ENCODE results near the gene TMCC2.
A peak's percentile ranks its signal among the peaks of the same experiment; 100 is the strongest.
"Not testable (repeated sequence)": the region's sequence is repeated elsewhere in the genome, so short reads cannot be mapped to it uniquely, and the experiment has no call there.

TMCC2 gene, protein sequence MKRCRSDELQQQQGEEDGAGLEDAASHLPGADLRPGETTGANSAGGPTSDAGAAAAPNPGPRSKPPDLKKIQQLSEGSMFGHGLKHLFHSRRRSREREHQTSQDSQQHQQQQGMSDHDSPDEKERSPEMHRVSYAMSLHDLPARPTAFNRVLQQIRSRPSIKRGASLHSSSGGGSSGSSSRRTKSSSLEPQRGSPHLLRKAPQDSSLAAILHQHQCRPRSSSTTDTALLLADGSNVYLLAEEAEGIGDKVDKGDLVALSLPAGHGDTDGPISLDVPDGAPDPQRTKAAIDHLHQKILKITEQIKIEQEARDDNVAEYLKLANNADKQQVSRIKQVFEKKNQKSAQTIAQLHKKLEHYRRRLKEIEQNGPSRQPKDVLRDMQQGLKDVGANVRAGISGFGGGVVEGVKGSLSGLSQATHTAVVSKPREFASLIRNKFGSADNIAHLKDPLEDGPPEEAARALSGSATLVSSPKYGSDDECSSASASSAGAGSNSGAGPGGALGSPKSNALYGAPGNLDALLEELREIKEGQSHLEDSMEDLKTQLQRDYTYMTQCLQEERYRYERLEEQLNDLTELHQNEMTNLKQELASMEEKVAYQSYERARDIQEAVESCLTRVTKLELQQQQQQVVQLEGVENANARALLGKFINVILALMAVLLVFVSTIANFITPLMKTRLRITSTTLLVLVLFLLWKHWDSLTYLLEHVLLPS

DNA sequence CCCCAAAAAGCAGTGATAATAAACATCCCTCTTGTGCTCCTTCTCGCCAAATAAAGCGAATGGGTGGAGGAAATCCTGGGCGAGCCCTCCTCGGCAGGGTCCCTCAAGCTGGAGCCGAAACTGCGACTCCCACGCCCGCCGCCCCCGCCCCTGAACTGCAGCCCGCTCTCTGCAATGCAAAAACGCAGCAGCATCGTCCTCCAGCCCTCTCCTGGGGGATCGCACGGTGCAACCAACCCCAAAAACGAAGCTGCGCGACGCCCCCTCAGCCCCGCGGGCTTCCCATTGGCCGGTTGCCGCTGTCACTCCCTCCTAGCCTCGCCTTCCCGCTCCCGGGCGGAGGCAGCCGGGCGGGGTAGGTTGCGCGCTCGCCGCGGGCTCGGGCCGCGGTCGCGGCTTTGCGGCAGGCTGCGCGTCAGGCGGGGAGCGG, at the start of gene TMCC2:
Gene TMCC2, plus strand, starts transcription at position 363 of the 430 bp plus-strand sequence. CDS start 619 bp downstream, outside the sequence.
- Histone ChIP-seq H3K4me1 (ENCODE audit: insufficient read depth, poor library complexity, severe bottlenecking) (peaks cover 19% of the 10 kb centered on the region), H3K36me3 (ENCODE audit: low read depth) (no peaks in the 10 kb centered on the region), H3K9me3 (ENCODE audit: severe bottlenecking) (no peaks in the 10 kb centered on the region), H3K27ac (ENCODE audit: poor library complexity, severe bottlenecking) (peak within 1 kb of the TSS; percentile 76), H3K4me3 (ENCODE audit: severe bottlenecking) (peak within 1 kb of the TSS; percentile 50), H3K27me3 (ENCODE audit: insufficient read depth, poor library complexity, severe bottlenecking) (no peaks in the 10 kb centered on the region)
- DNase-seq (ENCODE audit: low spot score) (peak; percentile 82), ATAC-seq (ENCODE audit: low read depth) (peak; percentile 81)
- TF ChIP-seq, protein P1, sequence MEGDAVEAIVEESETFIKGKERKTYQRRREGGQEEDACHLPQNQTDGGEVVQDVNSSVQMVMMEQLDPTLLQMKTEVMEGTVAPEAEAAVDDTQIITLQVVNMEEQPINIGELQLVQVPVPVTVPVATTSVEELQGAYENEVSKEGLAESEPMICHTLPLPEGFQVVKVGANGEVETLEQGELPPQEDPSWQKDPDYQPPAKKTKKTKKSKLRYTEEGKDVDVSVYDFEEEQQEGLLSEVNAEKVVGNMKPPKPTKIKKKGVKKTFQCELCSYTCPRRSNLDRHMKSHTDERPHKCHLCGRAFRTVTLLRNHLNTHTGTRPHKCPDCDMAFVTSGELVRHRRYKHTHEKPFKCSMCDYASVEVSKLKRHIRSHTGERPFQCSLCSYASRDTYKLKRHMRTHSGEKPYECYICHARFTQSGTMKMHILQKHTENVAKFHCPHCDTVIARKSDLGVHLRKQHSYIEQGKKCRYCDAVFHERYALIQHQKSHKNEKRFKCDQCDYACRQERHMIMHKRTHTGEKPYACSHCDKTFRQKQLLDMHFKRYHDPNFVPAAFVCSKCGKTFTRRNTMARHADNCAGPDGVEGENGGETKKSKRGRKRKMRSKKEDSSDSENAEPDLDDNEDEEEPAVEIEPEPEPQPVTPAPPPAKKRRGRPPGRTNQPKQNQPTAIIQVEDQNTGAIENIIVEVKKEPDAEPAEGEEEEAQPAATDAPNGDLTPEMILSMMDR (IDR thresholded peaks at IDR 0.05; ENCODE audit: poor library complexity, severe bottlenecking), result no peak

DNA sequence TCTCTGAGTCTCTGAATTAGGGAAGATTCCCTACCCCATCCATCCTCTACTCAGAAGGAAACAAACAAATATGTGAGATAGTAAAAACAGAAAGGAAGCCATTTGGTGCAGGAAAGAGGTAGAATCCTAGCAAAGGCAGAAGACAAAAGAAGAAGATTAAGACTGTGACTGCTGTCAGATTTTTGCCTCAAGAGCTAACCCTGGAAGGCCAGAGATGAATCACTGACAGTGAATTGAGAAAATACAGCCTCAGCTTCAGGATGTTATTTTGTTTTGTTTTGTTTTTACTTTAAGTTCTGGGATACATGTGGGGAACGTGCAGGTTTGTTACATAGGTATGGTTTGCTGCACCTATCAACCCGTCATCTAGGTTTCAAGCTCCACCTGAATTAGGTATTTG, 47.9 kb upstream of the TMCC2 start:
- H3K27me3 ChIP-seq (ENCODE audit: insufficient read depth, poor library complexity, severe bottlenecking), result no peaks in the 10 kb centered on the region
- H3K4me1 ChIP-seq (ENCODE audit: insufficient read depth, poor library complexity, severe bottlenecking), result peaks cover 13% of the 10 kb centered on the region
- ATAC-seq (ENCODE audit: low read depth) (no peak), DNase-seq (ENCODE audit: low spot score) (no peak)
- H3K9me3 ChIP-seq (ENCODE audit: severe bottlenecking), result no peaks in the 10 kb centered on the region
- H3K4me3 ChIP-seq (ENCODE audit: severe bottlenecking), result no peak overlapping the region
- TF ChIP-seq, protein P1 (IDR thresholded peaks at IDR 0.05; ENCODE audit: poor library complexity, severe bottlenecking), result no peak
- peaks cover 5% of the 10 kb centered on the region; the same call in 1 of the 2 replicates for H3K36me3 ChIP-seq (ENCODE audit: low read depth)
- no peak overlapping the region for H3K27ac ChIP-seq (ENCODE audit: poor library complexity, severe bottlenecking)

DNA sequence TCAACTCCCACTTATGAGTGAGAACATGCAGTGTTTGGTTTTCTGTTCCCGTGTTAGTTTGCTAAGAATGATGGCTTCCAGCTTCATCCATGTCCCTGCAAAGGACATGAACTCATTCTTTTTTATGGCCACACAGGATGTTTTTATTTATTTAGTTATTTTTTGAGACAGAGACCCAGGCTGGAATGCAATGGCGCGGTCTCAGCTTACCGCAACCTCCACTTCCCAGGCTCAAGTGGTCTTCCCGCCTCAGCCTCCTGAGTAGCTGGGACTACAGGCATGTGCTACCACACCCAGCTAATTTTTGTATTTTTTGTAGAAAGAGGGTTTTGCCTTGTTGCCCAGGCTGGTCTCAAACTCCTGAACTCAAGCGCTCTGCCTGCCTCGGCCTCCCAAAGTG, 47.4 kb upstream of the TMCC2 start:
- not testable (repeated sequence) for DNase-seq (ENCODE audit: low spot score); H3K36me3 ChIP-seq (ENCODE audit: low read depth)

DNA sequence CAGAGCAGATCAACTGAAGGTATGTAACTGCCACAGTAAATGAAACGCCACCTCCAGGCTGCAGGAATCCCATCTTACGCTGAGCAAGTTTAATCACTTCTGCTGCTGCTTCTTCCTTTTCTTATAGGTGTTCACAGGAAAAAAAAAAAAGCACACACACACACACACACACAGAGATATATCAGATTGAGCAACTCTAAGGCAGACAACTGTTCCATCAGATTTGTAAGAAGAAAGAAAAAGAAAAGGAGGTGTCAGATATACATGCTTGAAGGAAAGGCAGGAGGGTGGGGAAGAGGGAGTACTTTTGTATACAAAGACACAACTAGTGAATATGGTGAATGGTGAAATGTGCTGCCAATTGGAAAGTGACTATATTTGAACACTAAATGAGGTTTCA, 44.8 kb upstream of the TMCC2 start:
- H3K27ac ChIP-seq (ENCODE audit: poor library complexity, severe bottlenecking), result no peak overlapping the region
- H3K9me3 ChIP-seq (ENCODE audit: severe bottlenecking), result no peaks in the 10 kb centered on the region
- no peak overlapping the region for H3K4me3 ChIP-seq (ENCODE audit: severe bottlenecking)
- H3K27me3 ChIP-seq (ENCODE audit: insufficient read depth, poor library complexity, severe bottlenecking), result no peaks in the 10 kb centered on the region
- no peaks in the 10 kb centered on the region for H3K4me1 ChIP-seq (ENCODE audit: insufficient read depth, poor library complexity, severe bottlenecking)
- no peak for ATAC-seq (ENCODE audit: low read depth)
- TF ChIP-seq, protein P1 (IDR thresholded peaks at IDR 0.05; ENCODE audit: poor library complexity, severe bottlenecking), result no peak
- H3K36me3 ChIP-seq (ENCODE audit: low read depth), result no peaks in the 10 kb centered on the region
- DNase-seq (ENCODE audit: low spot score), result no peak

More for the DNA sequence above, 47.4 kb upstream of the TMCC2 start:
- H3K27ac ChIP-seq (ENCODE audit: poor library complexity, severe bottlenecking); H3K4me1 ChIP-seq (ENCODE audit: insufficient read depth, poor library complexity, severe bottlenecking); H3K27me3 ChIP-seq (ENCODE audit: insufficient read depth, poor library complexity, severe bottlenecking); H3K9me3 ChIP-seq (ENCODE audit: severe bottlenecking); H3K4me3 ChIP-seq (ENCODE audit: severe bottlenecking); ATAC-seq (ENCODE audit: low read depth): not testable (repeated sequence)

DNA sequence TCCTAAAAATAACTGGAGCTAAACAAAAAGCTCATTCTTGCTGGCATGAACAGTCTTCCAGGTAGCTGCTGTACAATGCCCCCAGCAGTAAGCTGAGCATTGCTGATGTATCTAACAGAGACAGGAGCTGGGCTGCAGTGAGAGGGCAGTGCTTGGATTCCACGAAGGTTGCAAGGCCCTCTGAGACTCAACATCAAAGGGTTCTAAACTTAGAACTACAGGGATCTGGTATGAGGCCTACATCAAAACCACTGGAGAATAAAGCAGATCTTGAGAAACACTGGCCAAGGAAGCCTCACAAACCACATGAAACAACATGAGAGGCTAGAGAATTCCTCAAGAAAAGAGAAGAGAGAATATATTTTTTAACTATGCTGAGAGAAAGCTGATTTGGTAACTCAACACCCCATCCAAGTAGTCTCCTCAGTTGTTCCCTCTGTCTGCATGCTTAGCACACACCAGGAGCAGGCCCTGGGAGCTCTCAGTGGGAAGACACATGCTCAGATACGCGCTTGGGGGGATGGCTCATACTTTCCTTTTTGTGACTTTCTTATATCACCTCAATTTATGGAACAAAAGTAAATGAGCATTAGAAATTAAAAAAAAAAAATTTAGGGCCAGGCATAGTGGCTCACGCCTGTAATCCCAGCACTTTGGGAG, 43.9 kb upstream of the TMCC2 start:
- ATAC-seq (ENCODE audit: low read depth) (no peak), DNase-seq (ENCODE audit: low spot score) (no peak)
- Histone ChIP-seq H3K4me1 (ENCODE audit: insufficient read depth, poor library complexity, severe bottlenecking) (no peaks in the 10 kb centered on the region), H3K9me3 (ENCODE audit: severe bottlenecking) (no peaks in the 10 kb centered on the region), H3K27ac (ENCODE audit: poor library complexity, severe bottlenecking) (no peak overlapping the region), H3K27me3 (ENCODE audit: insufficient read depth, poor library complexity, severe bottlenecking) (no peaks in the 10 kb centered on the region), H3K36me3 (ENCODE audit: low read depth) (no peaks in the 10 kb centered on the region), H3K4me3 (ENCODE audit: severe bottlenecking) (no peak overlapping the region)
- TF ChIP-seq, protein P1 (IDR thresholded peaks at IDR 0.05; ENCODE audit: poor library complexity, severe bottlenecking), result no peak

Measured in RWPE2 (cell line).